Neural progenitor cell (in vitro differentiated cells): ENCODE results near the gene FBXL4. TPM values are rescaled to one million over a fixed set of nuclear protein-coding genes. Genes with fewer than 3 reads are reported as not detected.

Experiments
- DNase-seq: peaks from one replicate; pipeline ENCODE4 v3.0.0-alpha.2; 2016; ENCODE audit warnings: low spot score
- H2AFZ ChIP-seq: fragments of 200-600 bp; sonication (generic); replicated peaks from 2 replicates; pipeline ENCODE4 v1.6.1; 2016; ENCODE audit warnings: antibody characterized with exemption
- H3F3A ChIP-seq: fragments of 200-600 bp; sonication (generic); 2 replicates; pipeline ENCODE4 v1.6.1; 2016; ENCODE audit warnings: antibody characterized with exemption, low read depth
- H3K27ac ChIP-seq: fragments of 200-600 bp; sonication (generic); 2 replicates; pipeline ENCODE4 v1.5.1; 2016; ENCODE audit warnings: mild to moderate bottlenecking
- H3K27me3 ChIP-seq: fragments of 200-600 bp; sonication (generic); 2 replicates; pipeline ENCODE4 v1.6.1; 2016; ENCODE audit warnings: mild to moderate bottlenecking, moderate library complexity
- H3K36me3 ChIP-seq: fragments of 200-600 bp; sonication (generic); 2 replicates; pipeline ENCODE4 v1.5.1; 2016
- H3K4me1 ChIP-seq: fragments of 200-600 bp; sonication (generic); 2 replicates; pipeline ENCODE4 v1.6.1; 2016; ENCODE audit warnings: mixed run types
- H3K4me2 ChIP-seq: fragments of 200-600 bp; sonication (generic); 2 replicates; pipeline ENCODE4 v1.6.1; 2016
- H3K4me3 ChIP-seq: fragments of 200-600 bp; sonication (generic); 2 replicates; pipeline ENCODE4 v1.5.1; 2016
- H3K79me2 ChIP-seq: fragments of 200-600 bp; sonication (generic); 2 replicates; pipeline ENCODE4 v1.6.1; 2016; ENCODE audit warnings: low read depth
- H3K9ac ChIP-seq: fragments of 200-600 bp; sonication (generic); 2 replicates; pipeline ENCODE4 v1.6.1; 2016
- H3K9me3 ChIP-seq: fragments of 200-600 bp; sonication (generic); 2 replicates; pipeline ENCODE4 v1.5.1; 2016; ENCODE audit warnings: low read depth
- H4K20me1 ChIP-seq: fragments of 200-600 bp; sonication (generic); 2 replicates; pipeline ENCODE4 v1.6.1; 2016; ENCODE audit warnings: low read depth
- H3K27ac Mint-ChIP-seq: 3 replicates; pipeline ENCODE4 v1.8.0; 2021; ENCODE audit warnings: mixed read lengths
- H3K27me3 Mint-ChIP-seq: 2 replicates; pipeline ENCODE4 v1.8.0; 2022; ENCODE audit warnings: low read depth, mild to moderate bottlenecking, inconsistent platforms, moderate library complexity, mixed read lengths; ENCODE audit not compliant: insufficient read depth
- H3K36me3 Mint-ChIP-seq: 3 replicates; pipeline ENCODE4 v1.8.0; 2021; ENCODE audit warnings: mixed read lengths
- H3K4me1 Mint-ChIP-seq: 3 replicates; pipeline ENCODE4 v1.8.0; 2021; ENCODE audit warnings: mixed read lengths
- H3K4me3 Mint-ChIP-seq: 3 replicates; pipeline ENCODE4 v1.8.0; 2021; ENCODE audit warnings: mild to moderate bottlenecking, moderate library complexity, mixed read lengths
- H3K9me3 Mint-ChIP-seq: 3 replicates; pipeline ENCODE4 v1.8.0; 2020; ENCODE audit warnings: mixed read lengths
- CTCF ChIP-seq: fragments of 200-600 bp; sonication (generic); IDR thresholded peaks from 2 replicates; pipeline ENCODE4 v1.5.1; 2017; ENCODE audit warnings: antibody characterized with exemption, mild to moderate bottlenecking
- EZH2 ChIP-seq: fragments of 200-600 bp; sonication (generic); IDR thresholded peaks from 2 replicates; pipeline ENCODE4 v1.6.1; 2017; ENCODE audit warnings: antibody characterized with exemption, mild to moderate bottlenecking, moderate library complexity
- EZH2phosphoT487 ChIP-seq: fragments of 200-600 bp; sonication (generic); IDR thresholded peaks from 2 replicates; pipeline ENCODE4 v1.6.1; 2017; ENCODE audit warnings: antibody characterized with exemption
- total RNA-seq: library from RNA; depleted of rRNA; stranded (reverse); fragments of >200 nt; gene quantifications from 2 replicates; pipeline ENCODE4 v1.2.3, GENCODE V29; 2015; ENCODE audit warnings: low replicate concordance

FBXL4 gene
- total RNA-seq, 1 donor from 2014 or later = 18.3 TPM

GRCh38 chr6:98831057-98831958 lies 116.4 kb downstream of the FBXL4 start:
- Histone ChIP-seq H3K36me3 (no peaks in the 10 kb centered on the region), H3K4me1 (peaks cover 56% of the 10 kb centered on the region), H3K27ac (no peak overlapping the region), H3F3A (peaks cover 65% of the 10 kb centered on the region), H3K9ac (no peak overlapping the region), H3K4me3 (peak overlapping the region; percentile 56), H2AFZ (peak overlapping the region; percentile 74), H3K79me2 (peaks cover 12% of the 10 kb centered on the region), H3K9me3 (no peaks in the 10 kb centered on the region), H3K27me3 (peaks cover 91% of the 10 kb centered on the region), H4K20me1 (peaks cover 31% of the 10 kb centered on the region), H3K4me2 (peak overlapping the region; percentile 88)
- H3K4me3 Mint-ChIP-seq = peak overlapping the region; percentile 92
- H3K36me3 Mint-ChIP-seq = peaks cover 6% of the 10 kb centered on the region
- DNase-seq = peak; percentile 60
- H3K27ac Mint-ChIP-seq = peak overlapping the region; percentile 98
- H3K4me1 Mint-ChIP-seq = peaks cover 48% of the 10 kb centered on the region
- H3K27me3 Mint-ChIP-seq = peaks cover 4% of the 10 kb centered on the region
- TF ChIP-seq EZH2 = peak; percentile 77
- no peak for TF ChIP-seq CTCF
- TF ChIP-seq EZH2phosphoT487 = peak; percentile 73
- no peaks in the 10 kb centered on the region for H3K9me3 Mint-ChIP-seq

GRCh38 chr6:98830146-98830545 lies 117.6 kb downstream of the FBXL4 start:
- Mint-ChIP-seq H3K9me3 (no peaks in the 10 kb centered on the region), H3K4me1 (peaks cover 59% of the 10 kb centered on the region), H3K36me3 (no peaks in the 10 kb centered on the region), H3K27me3 (peaks cover 4% of the 10 kb centered on the region), H3K4me3 (peak overlapping the region; percentile 92), H3K27ac (peak overlapping the region; percentile 98)
- peaks cover under 1% of the 10 kb centered on the region for H3K79me2 ChIP-seq
- peak; percentile 38 for DNase-seq
- H3K36me3 ChIP-seq = no peaks in the 10 kb centered on the region
- no peak for TF ChIP-seq EZH2
- TF ChIP-seq EZH2phosphoT487 = no peak
- no peak for TF ChIP-seq CTCF
- peaks cover 61% of the 10 kb centered on the region for H3K4me1 ChIP-seq
- H4K20me1 ChIP-seq = peaks cover 34% of the 10 kb centered on the region
- H2AFZ ChIP-seq = no peak overlapping the region
- H3K4me2 ChIP-seq = peak overlapping the region; percentile 88
- H3K27me3 ChIP-seq = peaks cover 91% of the 10 kb centered on the region
- H3K27ac ChIP-seq = no peak overlapping the region
- no peaks in the 10 kb centered on the region for H3K9me3 ChIP-seq
- no peak overlapping the region for H3K9ac ChIP-seq
- H3K4me3 ChIP-seq = no peak overlapping the region
- H3F3A ChIP-seq = peaks cover 59% of the 10 kb centered on the region

- no peak overlapping the region for H3K27ac ChIP-seq
- H3K4me1 ChIP-seq = peaks cover 63% of the 10 kb centered on the region
- Mint-ChIP-seq H3K4me1 (peaks cover 63% of the 10 kb centered on the region), H3K9me3 (no peaks in the 10 kb centered on the region), H3K27me3 (peaks cover 4% of the 10 kb centered on the region), H3K36me3 (no peaks in the 10 kb centered on the region), H3K4me3 (peak overlapping the region; percentile 98), H3K27ac (peak overlapping the region; percentile 99)
- H3K27me3 ChIP-seq = peaks cover 100% of the 10 kb centered on the region
- H3K9ac ChIP-seq = no peak overlapping the region
- peaks cover 34% of the 10 kb centered on the region for H4K20me1 ChIP-seq
- no peaks in the 10 kb centered on the region for H3K9me3 ChIP-seq
- TF ChIP-seq EZH2 (no peak), EZH2phosphoT487 (no peak), CTCF (no peak)
- no peaks in the 10 kb centered on the region for H3K79me2 ChIP-seq
- no peak overlapping the region for H2AFZ ChIP-seq
- peak overlapping the region; percentile 49 for H3K4me3 ChIP-seq
- H3K4me2 ChIP-seq = peak overlapping the region; percentile 86
- DNase-seq = peak; percentile 62
- H3F3A ChIP-seq = peaks cover 61% of the 10 kb centered on the region
- no peaks in the 10 kb centered on the region for H3K36me3 ChIP-seq
Observed at GRCh38 chr6:98828941-98829411, 118.8 kb downstream of the FBXL4 start.
